Ovary (tissue), 3 donors: Measurements from ENCODE around the gene SLC22A1.
"Not testable (repeated sequence)": the region's sequence is repeated elsewhere in the genome, so short reads cannot be mapped to it uniquely, and the experiment has no call there.

Experiments used
- EP300 ChIP-seq: sonication (generic); formaldehyde crosslinking; IDR thresholded peaks from one replicate; pipeline ENCODE4 v1.6.1; 2017; ENCODE audit warnings: antibody characterized with exemption
- TF ChIP-seq, protein P1 (sequence below), 3 donors: fragments of 450-650 bp in 2 of 3; fragments of 200-600 bp in 1 of 3; IDR thresholded peaks; one replicate each; pipeline versions ENCODE4 v1.5.1 to v1.8.0; 2016 to 2022; ENCODE audit warnings: antibody characterized with exemption in 3 of 3, mild to moderate bottlenecking in 1 of 3
- donor health status: DM: no; HTN: no; CAD: no.

DNA sequence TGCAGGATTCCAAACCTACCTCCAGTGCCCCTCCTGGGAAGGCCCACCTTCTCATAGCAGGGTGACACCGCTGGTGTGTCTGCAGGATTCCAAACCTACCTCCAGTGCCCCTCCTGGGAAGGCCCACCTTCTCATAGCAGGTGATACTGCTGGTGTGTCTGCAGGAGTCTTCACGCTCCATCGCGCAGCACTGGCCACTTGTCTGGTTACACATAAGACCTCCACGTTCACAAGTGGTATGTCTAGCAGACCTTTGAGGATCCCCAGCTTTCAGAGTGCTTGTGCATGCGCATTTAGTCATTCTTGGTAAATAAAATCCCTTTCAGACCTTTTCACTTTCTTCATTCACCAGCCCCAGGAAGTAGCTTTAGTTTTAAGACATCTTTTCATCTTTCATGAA, 29.4 kb upstream of the SLC22A1 start:
- TF ChIP-seq, protein P1, sequence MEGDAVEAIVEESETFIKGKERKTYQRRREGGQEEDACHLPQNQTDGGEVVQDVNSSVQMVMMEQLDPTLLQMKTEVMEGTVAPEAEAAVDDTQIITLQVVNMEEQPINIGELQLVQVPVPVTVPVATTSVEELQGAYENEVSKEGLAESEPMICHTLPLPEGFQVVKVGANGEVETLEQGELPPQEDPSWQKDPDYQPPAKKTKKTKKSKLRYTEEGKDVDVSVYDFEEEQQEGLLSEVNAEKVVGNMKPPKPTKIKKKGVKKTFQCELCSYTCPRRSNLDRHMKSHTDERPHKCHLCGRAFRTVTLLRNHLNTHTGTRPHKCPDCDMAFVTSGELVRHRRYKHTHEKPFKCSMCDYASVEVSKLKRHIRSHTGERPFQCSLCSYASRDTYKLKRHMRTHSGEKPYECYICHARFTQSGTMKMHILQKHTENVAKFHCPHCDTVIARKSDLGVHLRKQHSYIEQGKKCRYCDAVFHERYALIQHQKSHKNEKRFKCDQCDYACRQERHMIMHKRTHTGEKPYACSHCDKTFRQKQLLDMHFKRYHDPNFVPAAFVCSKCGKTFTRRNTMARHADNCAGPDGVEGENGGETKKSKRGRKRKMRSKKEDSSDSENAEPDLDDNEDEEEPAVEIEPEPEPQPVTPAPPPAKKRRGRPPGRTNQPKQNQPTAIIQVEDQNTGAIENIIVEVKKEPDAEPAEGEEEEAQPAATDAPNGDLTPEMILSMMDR (IDR thresholded peaks at IDR 0.05) = not testable (repeated sequence)
- not testable (repeated sequence) for TF ChIP-seq EP300
